ENCODE measurements around the gene SLC31A1.

DNA sequence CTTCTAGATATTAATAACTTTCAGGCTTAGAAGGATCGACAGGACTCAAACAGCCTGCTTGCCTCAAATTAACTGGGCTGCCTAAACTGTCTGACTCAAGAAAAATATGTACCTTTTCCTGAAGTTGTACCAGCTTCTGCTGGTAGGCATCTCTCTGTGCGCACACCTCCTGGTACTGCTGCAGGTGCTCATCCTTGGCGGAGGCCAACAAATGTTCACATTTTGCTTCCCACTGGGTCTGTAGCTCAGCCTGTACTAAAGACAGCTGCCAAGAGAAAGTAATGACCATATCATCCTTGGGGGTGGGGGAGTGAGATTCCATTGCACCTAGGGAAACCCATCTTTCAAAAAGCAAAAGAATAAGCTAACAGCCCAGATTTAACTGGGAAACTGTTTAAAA, 48.0 kb upstream of the SLC31A1 start:
- TF ChIP-seq, protein P1, sequence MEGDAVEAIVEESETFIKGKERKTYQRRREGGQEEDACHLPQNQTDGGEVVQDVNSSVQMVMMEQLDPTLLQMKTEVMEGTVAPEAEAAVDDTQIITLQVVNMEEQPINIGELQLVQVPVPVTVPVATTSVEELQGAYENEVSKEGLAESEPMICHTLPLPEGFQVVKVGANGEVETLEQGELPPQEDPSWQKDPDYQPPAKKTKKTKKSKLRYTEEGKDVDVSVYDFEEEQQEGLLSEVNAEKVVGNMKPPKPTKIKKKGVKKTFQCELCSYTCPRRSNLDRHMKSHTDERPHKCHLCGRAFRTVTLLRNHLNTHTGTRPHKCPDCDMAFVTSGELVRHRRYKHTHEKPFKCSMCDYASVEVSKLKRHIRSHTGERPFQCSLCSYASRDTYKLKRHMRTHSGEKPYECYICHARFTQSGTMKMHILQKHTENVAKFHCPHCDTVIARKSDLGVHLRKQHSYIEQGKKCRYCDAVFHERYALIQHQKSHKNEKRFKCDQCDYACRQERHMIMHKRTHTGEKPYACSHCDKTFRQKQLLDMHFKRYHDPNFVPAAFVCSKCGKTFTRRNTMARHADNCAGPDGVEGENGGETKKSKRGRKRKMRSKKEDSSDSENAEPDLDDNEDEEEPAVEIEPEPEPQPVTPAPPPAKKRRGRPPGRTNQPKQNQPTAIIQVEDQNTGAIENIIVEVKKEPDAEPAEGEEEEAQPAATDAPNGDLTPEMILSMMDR (IDR thresholded peaks at IDR 0.05): no peak
- TF ChIP-seq POLR2A (IDR thresholded peaks at IDR 0.05) (no peak), POLR2AphosphoS5 (IDR thresholded peaks at IDR 0.05) (no peak), EP300 (IDR thresholded peaks at IDR 0.05) (no peak)
